Fibroblast of lung (primary cell): ENCODE results near the gene SIT1. TPM values are rescaled to one million over a fixed set of nuclear protein-coding genes. Genes with fewer than 3 reads are reported as not detected.

Experiments
- DNase-seq, 2 donors: peaks; one replicate each; pipeline versions ENCODE4 v3.0.0 to v3.0.0-alpha.2; 2010; ENCODE audit warnings: low read depth in 2 of 2
- H2AFZ ChIP-seq: 2 replicates; pipeline ENCODE4 v1.5.1; 2012; ENCODE audit warnings: low read length, control low read depth, inconsistent platforms
- H3K27ac ChIP-seq: 2 replicates; pipeline ENCODE4 v1.5.1; 2011; ENCODE audit warnings: low read length, control low read depth; ENCODE audit not compliant: insufficient read depth
- H3K27me3 ChIP-seq: 2 replicates; pipeline ENCODE4 v1.5.1; 2011; ENCODE audit warnings: mild to moderate bottlenecking, low read length; ENCODE audit not compliant: control insufficient read depth, insufficient read depth
- H3K36me3 ChIP-seq: 2 replicates; pipeline ENCODE4 v1.5.1; 2011; ENCODE audit warnings: low read length; ENCODE audit not compliant: control insufficient read depth, insufficient read depth
- H3K4me1 ChIP-seq: 2 replicates; pipeline ENCODE4 v1.5.1; 2011; ENCODE audit warnings: low read length; ENCODE audit not compliant: control insufficient read depth, insufficient read depth; ENCODE audit errors: extremely low read depth
- H3K4me2 ChIP-seq: 2 replicates; pipeline ENCODE4 v1.5.1; 2011; ENCODE audit warnings: low read length, control low read depth; ENCODE audit not compliant: insufficient read depth; ENCODE audit errors: extremely low read depth
- H3K4me3 ChIP-seq, 4 experiments: fragments of 200-600 bp in 1 of 4; sonication (generic) in 1 of 4; replicated peaks in 1 of 4; 2 replicates each; pipeline ENCODE4 v1.5.1; 2011 to 2016; ENCODE audit warnings: low read length in 4 of 4, low read depth in 3 of 4, mild to moderate bottlenecking in 3 of 4, control low read depth in 2 of 4, inconsistent platforms in 1 of 4, mixed read lengths in 1 of 4; ENCODE audit not compliant: insufficient read depth in 1 of 4; ENCODE audit errors: control extremely low read depth in 1 of 4
- H3K79me2 ChIP-seq: 2 replicates; pipeline ENCODE4 v1.5.1; 2012; ENCODE audit warnings: mild to moderate bottlenecking, low read length, inconsistent platforms; ENCODE audit not compliant: control insufficient read depth, insufficient read depth
- H3K9ac ChIP-seq: 2 replicates; pipeline ENCODE4 v1.5.1; 2011; ENCODE audit warnings: mild to moderate bottlenecking, low read length, control low read depth; ENCODE audit not compliant: insufficient read depth
- H3K9me3 ChIP-seq: 2 replicates; pipeline ENCODE4 v1.5.1; 2012; ENCODE audit warnings: low read depth, low read length; ENCODE audit not compliant: control insufficient read depth, insufficient read depth
- H4K20me1 ChIP-seq: 2 replicates; pipeline ENCODE4 v1.5.1; 2011; ENCODE audit warnings: low read length; ENCODE audit not compliant: control insufficient read depth, insufficient read depth; ENCODE audit errors: extremely low read depth
- CTCF ChIP-seq, 2 donors: IDR thresholded peaks in 1 of 2; conservative IDR thresholded peaks in 1 of 2; 1 replicate in 1 of 2; 2 replicates in 1 of 2; pipeline ENCODE4 v1.5.1; 2011 to 2012; ENCODE audit warnings: low read length in 2 of 2, control low read depth in 1 of 2, inconsistent platforms in 1 of 2, low read depth in 1 of 2, mild to moderate bottlenecking in 1 of 2
- EZH2 ChIP-seq: IDR thresholded peaks from 2 replicates; pipeline ENCODE4 v1.5.1; 2012; ENCODE audit warnings: low read length, control low read depth, mild to moderate bottlenecking; ENCODE audit errors: missing control alignments
- polyA plus RNA-seq, 2 donors: library from polyadenylated mRNA; depleted of rRNA in 1 of 2; stranded (reverse) in 1 of 2; unstranded in 1 of 2; fragments of >200 nt; gene quantifications; 2 replicates each; pipeline ENCODE4 v1.2.1, GENCODE V29; 2011 to 2012; ENCODE audit warnings: missing spikeins in 1 of 2
- total RNA-seq: library from RNA; depleted of rRNA; stranded (reverse); fragments of >200 nt; gene quantifications from 2 replicates; pipeline ENCODE4 v1.2.1, GENCODE V29; 2014

Gene SIT1
- total and polyA plus RNA-seq, 2 donors (not counting 1 experiment from before 2014, with no cell fraction given), result 0.17 TPM; not detected in 1

DNA sequence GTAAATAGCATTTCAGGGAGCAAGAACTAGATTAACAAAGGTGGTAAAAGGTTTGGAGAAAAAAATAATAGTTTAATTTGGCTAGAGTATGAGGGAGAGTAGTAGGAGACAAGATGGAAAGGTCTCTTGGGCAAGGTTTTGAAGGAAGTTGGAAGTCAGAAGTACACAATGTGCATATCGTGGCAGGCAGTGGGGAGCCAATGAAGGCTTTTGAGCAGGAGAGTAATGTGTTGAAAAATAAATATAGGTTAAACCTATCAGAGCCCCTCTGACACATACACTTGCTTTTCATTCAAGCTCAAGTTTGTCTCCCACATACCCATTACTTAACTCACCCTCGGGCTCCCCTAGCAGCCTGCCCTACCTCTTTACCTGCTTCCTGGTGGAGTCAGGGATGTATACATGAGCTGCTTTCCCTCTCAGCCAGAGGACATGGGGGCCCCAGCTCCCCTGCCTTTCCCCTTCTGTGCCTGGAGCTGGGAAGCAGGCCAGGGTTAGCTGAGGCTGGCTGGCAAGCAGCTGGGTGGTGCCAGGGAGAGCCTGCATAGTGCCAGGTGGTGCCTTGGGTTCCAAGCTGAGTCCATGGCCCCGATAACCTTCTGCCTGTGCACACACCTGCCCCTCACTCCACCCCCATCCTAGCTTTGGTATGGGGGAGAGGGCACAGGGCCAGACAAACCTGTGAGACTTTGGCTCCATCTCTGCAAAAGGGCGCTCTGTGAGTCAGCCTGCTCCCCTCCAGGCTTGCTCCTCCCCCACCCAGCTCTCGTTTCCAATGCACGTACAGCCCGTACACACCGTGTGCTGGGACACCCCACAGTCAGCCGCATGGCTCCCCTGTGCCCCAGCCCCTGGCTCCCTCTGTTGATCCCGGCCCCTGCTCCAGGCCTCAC is 22.6 kb upstream of the SIT1 start, which contains the start of gene CA9:
CA9 (plus strand) TSS at position 797 of the 893 bp plus-strand sequence; CDS start at position 829, 32 bp downstream.
- Histone ChIP-seq H3K4me1 (peaks cover 4% of the 10 kb centered on the region), H3K27ac (no peak within 1 kb of the TSS), H3K4me3 (no peak within 1 kb of the TSS), H3K9ac (no peak within 1 kb of the TSS), H3K36me3 (no peaks in the 10 kb centered on the region), H2AFZ (no peak within 1 kb of the TSS), H3K9me3 (no peaks in the 10 kb centered on the region), H4K20me1 (no peaks in the 10 kb centered on the region), H3K4me2 (no peak within 1 kb of the TSS), H3K79me2 (no peaks in the 10 kb centered on the region), H3K27me3 (no peaks in the 10 kb centered on the region)
- no peak for DNase-seq
- no peak for TF ChIP-seq EZH2
- TF ChIP-seq CTCF (conservative IDR thresholded peaks at IDR 0.05 in 1 of 2, IDR thresholded peaks at IDR 0.05 in 1 of 2; ENCODE audit: low read depth in 1 of 2, low read length in 2 of 2), result no peak

- DNase-seq, result peak; percentile 46 to 57
- H3K79me2 ChIP-seq, result peaks cover 2% of the 10 kb centered on the region
- H2AFZ ChIP-seq, result no peak overlapping the region
- H3K4me2 ChIP-seq, result peak overlapping the region; percentile 13
- no peak overlapping the region for H3K9ac ChIP-seq
- peaks cover 4% of the 10 kb centered on the region for H3K4me1 ChIP-seq
- TF ChIP-seq EZH2, result no peak
- no peak for TF ChIP-seq CTCF (conservative IDR thresholded peaks at IDR 0.05 in 1 of 2, IDR thresholded peaks at IDR 0.05 in 1 of 2; ENCODE audit: low read depth in 1 of 2, low read length in 2 of 2)
- no peak overlapping the region for H3K4me3 ChIP-seq
- no peaks in the 10 kb centered on the region for H4K20me1 ChIP-seq
- H3K27me3 ChIP-seq, result no peaks in the 10 kb centered on the region
- H3K27ac ChIP-seq, result no peak overlapping the region
- H3K9me3 ChIP-seq, result no peaks in the 10 kb centered on the region
- H3K36me3 ChIP-seq, result no peaks in the 10 kb centered on the region
Measured at GRCh38 chr9:35669331-35670145, 18.8 kb upstream of the SIT1 start.

GRCh38 chr9:35667939-35668338 is 17.2 kb upstream of the SIT1 start:
- Histone ChIP-seq H2AFZ (no peak overlapping the region), H3K4me1 (peaks cover 8% of the 10 kb centered on the region)

More at GRCh38 chr9:35667939-35668338, 17.2 kb upstream of the SIT1 start:
- no peaks in the 10 kb centered on the region for H3K27me3 ChIP-seq
- no peak for DNase-seq
- no peaks in the 10 kb centered on the region for H4K20me1 ChIP-seq
- no peaks in the 10 kb centered on the region for H3K36me3 ChIP-seq
- peaks cover 4% of the 10 kb centered on the region for H3K79me2 ChIP-seq
- H3K9me3 ChIP-seq, result no peaks in the 10 kb centered on the region
- H3K27ac ChIP-seq, result no peak overlapping the region
- no peak overlapping the region for H3K4me2 ChIP-seq
- H3K9ac ChIP-seq, result no peak overlapping the region
- TF ChIP-seq EZH2, result no peak
- H3K4me3 ChIP-seq, result no peak overlapping the region
